Anterior cingulate cortex (tissue), 58 donors: ENCODE data around the gene ZBP1.
A peak's percentile ranks its signal among the peaks of the same experiment; 100 is the strongest.

Experiments
- DNase-seq, 58 donors: peaks; one replicate each; lab custom pipeline; 2025; lab: John Stamatoyannopoulos, UW

The ZBP1 gene

GRCh38 chr20:57603120-57603519 is 17.1 kb downstream of the ZBP1 start:
- no peak for DNase-seq

- no peak for DNase-seq
These were observed 18.5 kb downstream of the ZBP1 start for GRCh38 chr20:57601737-57602136.

GRCh38 chr20:57601211-57601570 is 19.0 kb downstream of the ZBP1 start:
- no peak for DNase-seq

GRCh38 chr20:57600320-57601210 is 19.7 kb downstream of the ZBP1 start:
- DNase-seq = no peak

- no peak for DNase-seq
These were observed 21.7 kb downstream of the ZBP1 start for GRCh38 chr20:57598491-57598890.

- DNase-seq = no peak
These were observed 22.2 kb downstream of the ZBP1 start for GRCh38 chr20:57598060-57598459.

- peak in 42 of 58 donors; percentile 8 to 80 (median 30) for DNase-seq
These were observed 23.0 kb downstream of the ZBP1 start for GRCh38 chr20:57596998-57597939.

- DNase-seq = no peak
These were observed 23.9 kb downstream of the ZBP1 start for GRCh38 chr20:57596358-57596757.

GRCh38 chr20:57595041-57596030 is 24.9 kb downstream of the ZBP1 start:
- no peak for DNase-seq

GRCh38 chr20:57594092-57594951 is 25.9 kb downstream of the ZBP1 start:
- DNase-seq = peak in 17 of 58 donors; percentile 4 to 63 (median 20)

GRCh38 chr20:57593134-57593886 is 26.9 kb downstream of the ZBP1 start:
- no peak for DNase-seq

- no peak for DNase-seq
These were observed 27.7 kb downstream of the ZBP1 start for GRCh38 chr20:57592263-57593092.

- no peak for DNase-seq
These were observed 28.7 kb downstream of the ZBP1 start for GRCh38 chr20:57591289-57592229.

GRCh38 chr20:57590485-57591288 is 29.5 kb downstream of the ZBP1 start:
- DNase-seq = no peak

GRCh38 chr20:57589728-57590484 is 30.3 kb downstream of the ZBP1 start:
- DNase-seq = no peak
